Activated CD4-positive, alpha-beta T cell treated with anti-CD3 and anti-CD28 coated beads, Interleukin-2, Interleukin-6, amounts not matched to agents 100 ng/mL and 50 ng/mL, durations not matched to agents 16 hours and 8 hours (primary cell): ENCODE data around the gene FGF21.

Experiments used
- DNase-seq: peaks from one replicate; pipeline ENCODE4 v3.0.0-alpha.2; 2020

Gene FGF21

GRCh38 chr19:48794291-48794690 is 39.0 kb downstream of the FGF21 start:
- DNase-seq, result no peak

- peak; percentile 92 for DNase-seq
Measured at GRCh38 chr19:48795055-48795684, 39.8 kb downstream of the FGF21 start.

- no peak for DNase-seq
Measured at GRCh38 chr19:48795685-48796070, 40.4 kb downstream of the FGF21 start.

GRCh38 chr19:48796298-48797083 is 41.2 kb downstream of the FGF21 start:
- no peak for DNase-seq

- DNase-seq, result no peak
Measured at GRCh38 chr19:48797103-48797502, 41.8 kb downstream of the FGF21 start.

GRCh38 chr19:48798937-48799336 is 43.6 kb downstream of the FGF21 start:
- DNase-seq, result no peak

- DNase-seq, result no peak
Measured at GRCh38 chr19:48799358-48800300, 44.3 kb downstream of the FGF21 start.

GRCh38 chr19:48802623-48803022 is 47.3 kb downstream of the FGF21 start:
- DNase-seq, result no peak

- no peak for DNase-seq
Measured at GRCh38 chr19:48804496-48804895, 49.2 kb downstream of the FGF21 start.

- DNase-seq, result no peak
Measured at GRCh38 chr19:48805452-48805851, 50.1 kb downstream of the FGF21 start.

- DNase-seq, result peak; percentile 74
Measured at GRCh38 chr19:48806518-48806817, 51.1 kb downstream of the FGF21 start.

- no peak for DNase-seq
Measured at GRCh38 chr19:48806818-48807589, 51.7 kb downstream of the FGF21 start.

- DNase-seq, result no peak
Measured at GRCh38 chr19:48807590-48808308, 52.4 kb downstream of the FGF21 start.
